Mucosa of gallbladder (tissue), 1 donor: ENCODE data around the gene ANKRD11. TPM values are rescaled to one million over a fixed set of nuclear protein-coding genes. Genes with fewer than 3 reads are reported as not detected.

Experiments used
- DNase-seq: peaks from one replicate; pipeline ENCODE4 v3.0.0-alpha.2; 2020; ENCODE audit warnings: low spot score
- total RNA-seq: library from RNA; stranded (reverse); gene quantifications from one replicate; pipeline ENCODE4 v1.2.1, GENCODE V29; 2021
- donor health status: DM: no; HTN: no; CAD: no.

Gene ANKRD11
- total RNA-seq, 1 donor from 2014 or later, result 143 TPM

DNA sequence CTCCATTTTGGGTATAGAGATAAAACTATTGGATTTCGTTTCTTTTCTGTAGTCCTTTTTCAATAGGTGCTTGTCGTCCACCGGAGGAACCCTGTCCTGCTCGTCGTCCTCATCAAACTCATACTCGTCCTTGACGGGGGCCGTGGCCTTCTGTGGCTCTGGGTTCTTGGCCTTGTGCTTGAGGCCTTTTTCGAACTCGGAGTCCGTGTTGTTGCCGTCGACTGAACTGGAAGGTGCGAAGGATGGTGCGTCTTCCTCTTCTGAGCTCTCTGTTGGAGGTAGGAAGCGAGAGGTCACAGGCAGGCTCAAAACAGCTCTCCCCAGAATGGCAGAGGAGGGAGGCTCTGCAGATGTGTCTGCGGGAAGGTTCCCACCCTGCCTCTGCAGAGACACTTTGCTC, 205.0 kb downstream of the ANKRD11 start:
- no peak for DNase-seq

DNA sequence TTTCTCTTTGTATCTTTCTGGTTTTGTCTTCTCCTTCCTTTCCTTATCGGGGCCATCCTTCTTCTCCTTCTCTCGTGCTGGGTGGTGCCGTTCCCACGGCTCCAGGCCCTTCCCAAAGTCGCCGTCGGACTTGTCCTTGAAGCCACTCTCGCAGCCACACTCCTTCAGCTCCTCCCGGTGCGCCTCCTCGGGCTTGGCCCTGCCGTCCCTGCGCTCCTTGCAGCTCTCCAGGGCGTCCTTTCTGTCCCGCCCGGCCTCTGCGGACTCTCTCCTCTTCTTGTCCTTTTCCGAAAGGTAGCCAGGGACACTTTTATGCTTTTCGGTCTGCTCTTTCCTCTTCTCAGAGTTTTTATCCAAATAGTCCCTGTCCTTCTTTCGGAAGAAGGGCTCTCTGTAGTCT, 206.9 kb downstream of the ANKRD11 start:
- DNase-seq, result no peak

DNA sequence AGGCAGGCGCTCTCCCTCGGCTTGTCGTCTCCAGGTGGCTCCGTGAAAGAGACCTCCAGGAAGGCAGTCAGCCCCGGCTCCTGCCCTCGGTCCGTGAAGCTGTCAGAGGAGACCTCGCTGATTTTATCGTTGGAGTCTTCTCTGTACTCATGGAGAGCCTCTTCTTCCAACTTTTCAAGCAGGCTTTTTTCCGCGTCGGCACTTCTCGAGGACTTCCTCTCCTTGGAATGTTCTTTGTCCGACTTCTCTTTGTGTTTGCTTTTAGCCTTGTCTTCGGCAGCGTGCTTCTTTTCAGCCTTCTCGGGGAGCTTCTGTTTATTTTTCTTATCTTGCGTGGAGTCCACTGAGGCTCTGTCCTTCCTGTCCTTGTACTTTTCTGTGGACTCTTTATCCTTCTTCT, 207.8 kb downstream of the ANKRD11 start:
- DNase-seq, result no peak

DNA sequence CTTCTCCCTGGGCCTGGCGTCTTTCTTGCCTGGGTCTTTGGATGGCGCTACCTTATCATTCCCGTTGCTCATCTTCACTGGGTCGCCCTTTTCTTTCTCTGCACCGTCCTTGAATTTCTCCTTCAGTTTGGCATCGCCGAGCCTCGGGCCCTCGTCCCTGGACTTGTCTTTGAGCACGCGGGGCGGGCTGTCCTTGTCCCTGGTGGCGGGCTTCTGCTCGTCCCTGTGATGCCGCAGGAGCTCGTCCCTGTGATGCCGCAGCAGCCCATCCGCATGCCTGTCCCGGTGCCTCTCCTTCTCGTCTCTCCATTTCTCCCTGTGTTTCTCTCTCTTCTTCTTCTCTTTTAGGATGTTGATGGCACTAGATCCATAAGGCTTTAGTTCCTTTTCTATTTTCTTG, 208.5 kb downstream of the ANKRD11 start:
- DNase-seq, result no peak

DNA sequence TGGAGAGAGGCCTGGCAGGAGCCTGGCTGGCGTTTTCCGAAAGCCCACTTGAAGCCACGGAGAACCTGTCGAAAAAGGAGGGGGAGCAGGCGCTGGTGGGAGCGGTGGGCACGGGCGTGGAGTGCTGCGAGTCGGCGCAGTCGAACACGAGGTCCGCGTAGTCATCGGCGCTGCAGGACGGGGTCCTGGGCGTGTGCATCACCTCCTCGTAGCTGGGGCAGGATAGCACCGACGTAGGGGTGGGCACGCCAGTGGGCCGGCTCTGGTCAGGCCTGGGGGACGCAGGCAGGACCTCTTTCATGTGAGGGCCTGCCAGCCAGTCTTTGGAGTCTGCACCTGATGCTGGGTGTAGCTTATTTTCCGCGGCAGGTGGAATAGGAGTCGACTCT, 209.2 kb downstream of the ANKRD11 start:
- DNase-seq, result no peak

DNA sequence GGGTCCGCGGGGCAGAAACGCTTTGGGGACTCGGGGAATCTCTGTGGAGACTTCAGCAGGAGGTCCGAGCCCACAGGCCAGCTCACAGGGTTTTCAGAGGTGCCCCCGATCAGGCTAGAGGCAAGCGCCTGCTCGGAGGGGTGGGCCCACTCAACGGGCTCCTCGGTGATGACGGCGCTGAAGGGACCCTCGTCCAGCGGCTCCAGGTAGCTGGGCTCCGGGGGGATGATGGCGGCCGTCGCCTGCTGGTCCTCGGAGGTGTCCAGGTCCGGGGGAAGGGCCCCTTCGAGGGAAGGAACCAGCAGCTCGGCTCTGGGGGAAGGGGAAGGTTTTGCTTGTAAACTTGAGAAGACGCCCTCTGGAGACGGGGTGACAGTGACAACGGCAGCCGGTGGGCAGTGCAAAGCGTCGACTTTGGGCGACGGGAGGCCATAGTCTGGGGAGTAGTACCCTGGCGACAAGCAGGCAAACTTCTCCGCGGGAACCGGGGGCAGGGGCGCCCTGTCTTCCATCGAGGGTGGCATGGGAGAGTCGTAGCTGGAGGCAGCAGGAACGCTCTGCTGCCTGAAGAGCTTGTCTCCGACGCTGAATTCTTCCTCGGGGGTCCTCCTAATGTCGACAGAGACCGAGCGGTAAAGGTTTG, 209.7 kb downstream of the ANKRD11 start:
- DNase-seq, result no peak

DNA sequence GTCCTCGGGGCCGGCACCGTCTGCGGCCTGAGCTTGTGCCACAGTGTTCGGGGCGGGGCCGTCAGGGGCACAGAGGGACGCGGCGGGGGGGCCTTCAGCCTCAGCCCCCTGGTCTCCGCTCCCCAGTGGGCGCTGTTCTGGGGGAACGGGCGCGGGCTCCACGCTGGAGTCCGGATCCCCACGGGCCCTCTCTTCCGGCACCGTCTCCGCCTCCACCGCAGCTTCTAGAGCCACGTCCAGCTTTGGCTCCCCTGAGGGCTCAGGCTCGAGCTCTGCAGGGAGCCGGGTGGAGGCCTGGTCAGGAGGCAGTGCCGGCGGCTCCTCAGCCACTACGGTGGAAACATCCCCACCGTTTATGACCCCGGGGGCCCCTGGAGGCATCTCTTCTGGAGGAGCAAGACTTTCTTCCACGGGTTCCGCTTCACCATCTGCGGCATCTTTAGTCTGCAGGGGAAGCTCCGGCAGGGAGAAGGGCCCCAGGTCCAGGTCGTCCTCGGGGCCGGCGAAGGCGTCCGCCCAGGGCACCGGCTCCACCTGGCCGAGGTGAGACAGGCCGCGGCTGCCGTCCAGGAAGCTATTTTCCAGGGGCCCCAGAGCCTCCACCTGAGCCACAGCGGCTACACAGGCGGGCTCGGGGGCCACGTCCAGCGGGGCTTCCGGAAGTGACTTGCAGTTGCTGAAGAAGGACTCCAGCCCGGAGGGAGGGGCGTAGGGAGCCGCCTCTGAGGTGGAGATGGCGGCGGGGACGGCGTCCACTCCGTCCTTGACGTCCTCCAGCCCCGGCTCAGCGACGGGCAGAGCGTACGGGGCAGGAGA, 210.5 kb downstream of the ANKRD11 start:
- DNase-seq, result no peak

DNA sequence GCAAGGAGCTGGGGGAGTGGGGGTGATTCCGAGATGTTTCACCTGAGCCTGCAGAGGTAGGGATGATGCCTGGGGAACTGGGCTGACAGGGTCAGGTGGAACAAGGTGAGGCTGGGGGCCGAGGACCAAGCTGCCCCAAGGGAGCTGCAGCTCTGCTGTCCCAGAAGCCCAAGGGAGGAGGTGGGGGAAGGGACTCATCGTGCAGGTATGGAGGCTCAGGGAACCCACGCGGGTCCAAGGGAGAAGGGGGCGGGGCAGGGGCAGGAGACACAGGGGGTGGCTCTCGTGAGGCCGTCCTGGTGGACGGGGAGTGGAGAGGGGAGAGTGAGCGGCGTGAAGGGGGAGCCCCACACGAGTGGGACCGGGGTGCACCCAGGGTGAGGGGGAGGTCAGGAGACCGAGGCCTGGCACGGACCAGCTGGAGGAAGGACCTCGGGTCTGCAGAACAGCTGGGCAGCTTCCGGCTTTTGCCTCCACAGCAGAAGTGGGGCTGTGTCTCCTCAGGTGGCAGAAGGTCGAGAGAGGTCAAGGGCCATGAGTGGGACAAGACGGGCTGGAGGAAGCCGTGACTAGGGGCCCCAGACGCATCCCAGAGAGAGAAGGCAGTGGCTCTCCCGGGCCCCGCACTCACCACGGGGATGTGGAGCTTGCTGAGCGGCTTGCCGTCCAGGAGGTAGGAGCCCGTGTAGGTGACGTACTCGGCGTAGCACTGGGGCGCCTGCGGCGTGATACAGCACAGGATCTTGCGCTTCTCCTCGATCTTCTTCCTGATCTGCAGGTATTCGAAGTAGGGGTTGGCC, 211.7 kb downstream of the ANKRD11 start:
- no peak for DNase-seq

DNA sequence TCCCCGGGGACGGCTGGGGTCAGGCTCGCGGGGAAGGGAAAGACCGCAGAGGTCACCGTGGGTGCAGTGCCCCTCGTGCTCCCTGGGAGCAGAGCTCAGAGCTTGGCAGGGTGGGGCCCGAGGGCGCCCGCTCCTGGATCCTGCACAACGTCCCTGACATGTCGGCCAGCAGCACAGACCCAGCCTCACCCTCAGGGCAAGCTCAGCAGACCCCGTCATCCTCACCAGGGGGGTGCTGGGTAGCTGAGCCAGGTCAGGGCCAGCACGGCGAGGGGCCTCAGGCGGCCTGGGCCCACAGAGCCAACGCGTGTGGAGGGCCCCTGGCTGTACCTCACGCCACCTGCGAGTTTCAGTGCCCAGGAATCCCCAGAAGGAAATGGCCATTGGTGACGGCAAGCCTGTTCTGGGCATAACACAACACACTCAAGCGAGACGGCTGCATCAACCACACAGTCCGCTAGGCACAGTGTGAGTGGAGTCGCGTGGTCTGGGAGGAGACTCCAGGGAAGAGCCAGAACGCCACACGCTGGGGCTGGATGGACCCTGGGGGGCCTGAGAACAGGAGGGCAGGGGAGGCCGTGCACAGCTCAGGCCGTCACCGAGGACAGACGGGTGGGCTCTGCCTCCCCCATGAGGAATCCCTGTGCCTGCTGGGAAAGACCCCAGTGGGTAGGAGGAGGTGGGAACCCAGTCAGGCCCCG, 212.6 kb downstream of the ANKRD11 start:
- DNase-seq, result no peak

DNA sequence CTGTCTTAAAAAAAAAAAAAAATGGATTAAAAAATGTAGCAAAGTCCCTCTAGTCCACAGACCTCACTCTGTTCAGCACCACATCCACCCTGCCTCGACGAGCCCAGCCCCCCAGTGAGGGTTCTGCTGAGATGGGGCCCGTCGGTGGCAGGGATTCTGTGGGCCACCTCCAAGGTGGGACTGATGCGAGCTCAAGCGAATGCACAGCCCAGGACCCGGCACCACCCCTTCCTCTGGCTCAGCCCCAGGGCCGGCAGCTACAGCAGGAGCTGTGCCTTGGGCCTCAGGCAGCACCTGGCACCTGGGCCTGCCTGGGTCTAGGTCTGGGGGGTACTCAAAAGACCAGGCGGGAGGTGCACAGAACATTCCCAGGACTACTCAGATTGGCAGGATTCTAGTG, 213.3 kb downstream of the ANKRD11 start:
- no peak for DNase-seq

DNA sequence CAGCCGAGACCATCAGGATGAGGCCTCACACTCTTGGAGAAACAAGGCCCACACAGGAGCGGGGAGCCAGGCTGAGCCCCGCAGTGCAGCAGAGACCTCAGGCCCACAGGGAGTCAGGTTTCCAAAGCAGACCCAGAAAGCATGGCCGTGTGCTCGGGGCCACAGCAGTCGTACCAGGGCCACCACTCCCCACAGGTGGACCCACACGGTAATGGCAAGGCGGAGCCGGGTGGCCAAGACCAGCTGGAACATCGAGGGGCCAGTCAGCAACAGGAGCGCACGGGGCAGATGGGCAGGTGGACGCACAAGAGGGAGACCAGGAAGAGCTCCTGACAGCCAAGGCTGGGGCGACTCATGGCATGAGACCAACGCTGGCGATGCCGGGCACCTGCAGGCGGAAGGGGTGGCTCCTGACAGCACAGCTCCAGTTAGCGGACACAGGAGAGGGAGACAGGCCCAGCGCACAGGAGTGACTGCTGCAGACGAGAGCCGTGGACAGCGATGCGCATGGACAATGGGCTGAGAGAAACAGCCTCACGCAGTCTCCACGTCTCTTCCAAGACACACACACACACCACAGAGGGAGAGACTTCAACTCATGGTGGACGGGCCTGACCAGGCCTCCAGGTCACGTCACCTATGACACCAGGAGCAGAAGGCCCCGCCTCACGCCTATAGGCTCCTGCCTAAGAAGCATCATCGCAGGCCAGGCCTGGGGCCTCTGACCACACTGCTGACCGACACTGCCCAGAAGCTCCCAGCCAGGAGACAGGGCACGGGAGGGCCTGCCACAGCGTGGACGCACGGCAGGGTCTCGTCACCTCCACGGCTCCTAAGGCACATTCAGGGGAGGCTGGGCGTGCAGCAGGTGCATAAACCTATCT, 214.3 kb downstream of the ANKRD11 start:
- DNase-seq, result no peak

DNA sequence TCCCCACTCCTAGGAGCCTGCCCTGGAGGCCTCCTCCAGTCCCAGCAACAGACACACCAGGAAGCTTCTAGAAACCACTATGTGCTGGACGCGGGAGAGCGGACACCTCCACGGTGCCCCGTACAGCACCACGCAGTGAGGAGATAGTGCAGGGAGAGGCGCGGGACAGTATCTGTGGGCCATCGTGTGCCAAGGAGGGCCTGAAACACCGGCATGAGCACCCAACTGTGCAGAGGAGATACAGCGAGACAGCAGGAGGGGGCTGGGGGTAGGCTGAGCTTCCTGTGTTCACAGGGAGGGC, 215.1 kb downstream of the ANKRD11 start:
- DNase-seq, result no peak

DNA sequence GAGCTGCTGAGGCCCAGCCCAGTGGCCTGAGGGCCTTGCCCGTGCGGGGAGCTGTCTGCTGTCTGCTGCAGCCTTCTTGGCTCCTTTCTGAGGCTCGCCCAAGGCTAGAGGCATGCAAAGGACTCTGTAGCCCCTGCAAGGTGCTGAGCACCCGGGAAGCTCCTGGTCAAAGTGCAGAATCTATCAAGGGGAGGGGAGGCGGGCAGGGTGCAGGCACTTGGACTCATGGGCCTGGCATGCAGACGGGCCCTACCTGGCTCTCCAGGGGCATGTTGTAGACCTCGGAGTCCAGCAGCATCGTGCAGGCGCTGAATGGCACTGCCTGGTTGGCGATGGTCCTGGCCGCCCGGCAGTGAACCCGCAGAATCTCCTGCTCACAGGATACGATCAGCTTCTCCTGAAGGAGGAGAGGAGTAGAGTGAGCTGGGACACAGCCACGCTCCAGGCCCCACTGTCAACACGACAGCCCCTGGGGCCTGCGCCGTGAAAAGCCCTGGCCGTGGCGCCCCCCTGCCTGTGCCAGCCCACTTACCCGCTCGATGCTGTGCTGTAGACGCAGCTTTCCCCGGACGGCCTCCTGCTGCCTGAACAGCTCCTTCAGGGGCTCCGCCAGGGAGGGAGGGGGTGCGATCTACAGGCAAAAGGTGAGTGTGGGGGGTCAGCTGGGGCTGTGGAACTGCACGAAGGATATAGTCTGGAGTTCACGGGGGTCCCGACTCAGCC, 215.6 kb downstream of the ANKRD11 start:
- no peak for DNase-seq

DNA sequence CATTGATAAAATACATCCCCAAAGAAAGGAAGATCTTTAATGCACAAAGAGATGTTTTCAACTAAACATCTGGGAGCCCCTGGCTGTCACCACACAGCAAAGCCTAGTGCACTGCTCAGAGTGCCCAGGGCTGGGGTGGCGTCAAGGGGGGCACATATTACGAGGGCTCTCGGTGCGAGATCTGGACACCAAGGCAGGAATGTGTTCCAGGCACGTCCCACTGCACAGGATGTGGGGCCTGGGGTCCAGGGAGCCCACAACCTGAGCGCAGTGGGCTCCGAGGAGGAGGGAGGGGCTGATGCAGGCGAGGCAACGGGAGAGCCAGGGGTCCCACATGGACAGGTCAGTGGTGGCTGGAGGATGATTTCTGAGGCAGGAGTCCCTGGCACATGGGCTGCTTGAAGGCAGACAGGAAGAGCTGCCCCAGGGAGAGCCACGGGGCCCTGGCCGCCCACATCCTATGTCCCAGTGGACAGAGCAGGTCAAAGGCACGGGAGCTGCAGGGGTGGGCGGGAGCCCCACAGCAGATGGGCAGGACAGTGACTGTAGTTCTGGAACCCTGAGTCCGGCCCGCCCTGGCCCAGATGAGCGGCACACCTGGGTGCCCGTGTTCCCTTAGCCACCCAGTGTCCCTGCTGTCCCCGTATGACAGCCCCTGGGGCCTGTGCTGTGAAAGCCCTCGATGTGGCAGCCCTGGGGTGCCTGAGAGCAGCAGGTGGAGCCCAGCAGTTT, 216.5 kb downstream of the ANKRD11 start:
- DNase-seq, result no peak

DNA sequence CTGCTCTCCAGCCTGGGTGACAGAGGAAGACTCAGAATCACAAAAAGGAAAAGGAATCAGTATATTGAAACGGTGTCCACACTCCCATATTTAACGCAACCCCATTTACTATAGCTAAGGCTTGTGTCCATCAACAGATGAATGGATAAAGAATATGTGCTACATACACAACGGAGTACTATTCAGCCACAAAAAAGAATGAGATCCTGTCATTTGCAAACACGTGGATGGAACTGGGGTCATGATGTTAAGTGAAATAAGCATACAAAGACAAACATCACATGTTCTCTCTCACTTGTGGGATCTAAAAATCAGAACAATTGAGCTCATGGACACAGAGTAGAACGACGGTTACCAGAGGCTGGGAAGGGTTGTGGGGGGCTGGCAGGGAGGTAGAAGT, 217.7 kb downstream of the ANKRD11 start:
- no peak for DNase-seq

DNA sequence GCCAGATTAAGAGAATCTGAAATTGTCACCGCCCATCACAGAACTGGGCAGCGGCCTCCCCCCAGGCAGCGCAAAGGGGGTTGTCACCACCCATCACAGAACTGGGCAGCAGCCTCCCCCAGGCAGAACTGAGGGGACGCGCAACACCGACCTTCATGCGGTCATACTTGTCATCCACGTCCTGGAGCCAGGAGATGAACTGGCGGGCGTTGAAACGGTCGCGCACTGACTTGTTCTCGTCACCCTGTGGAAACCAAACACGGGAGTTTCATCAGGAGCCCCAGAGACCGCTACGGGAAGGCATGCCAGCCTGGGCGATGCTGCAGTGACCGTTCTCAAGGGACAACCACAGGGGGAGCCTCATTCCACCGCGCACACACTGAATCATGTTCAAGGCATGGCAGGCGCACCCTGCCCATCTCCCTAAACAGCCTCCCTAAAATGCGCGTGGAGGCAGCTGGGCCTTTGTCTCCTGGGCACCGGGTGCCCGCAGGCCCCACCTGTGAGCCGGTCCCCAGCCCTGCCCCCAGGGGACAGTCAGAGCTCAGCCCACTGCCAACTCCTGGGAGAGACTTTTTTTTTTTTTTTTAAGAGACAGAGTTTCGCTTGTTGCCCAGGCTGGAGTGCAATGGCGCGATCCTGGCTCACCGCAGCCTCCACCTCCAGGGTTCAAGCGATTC, 219.6 kb downstream of the ANKRD11 start:
- no peak for DNase-seq

DNA sequence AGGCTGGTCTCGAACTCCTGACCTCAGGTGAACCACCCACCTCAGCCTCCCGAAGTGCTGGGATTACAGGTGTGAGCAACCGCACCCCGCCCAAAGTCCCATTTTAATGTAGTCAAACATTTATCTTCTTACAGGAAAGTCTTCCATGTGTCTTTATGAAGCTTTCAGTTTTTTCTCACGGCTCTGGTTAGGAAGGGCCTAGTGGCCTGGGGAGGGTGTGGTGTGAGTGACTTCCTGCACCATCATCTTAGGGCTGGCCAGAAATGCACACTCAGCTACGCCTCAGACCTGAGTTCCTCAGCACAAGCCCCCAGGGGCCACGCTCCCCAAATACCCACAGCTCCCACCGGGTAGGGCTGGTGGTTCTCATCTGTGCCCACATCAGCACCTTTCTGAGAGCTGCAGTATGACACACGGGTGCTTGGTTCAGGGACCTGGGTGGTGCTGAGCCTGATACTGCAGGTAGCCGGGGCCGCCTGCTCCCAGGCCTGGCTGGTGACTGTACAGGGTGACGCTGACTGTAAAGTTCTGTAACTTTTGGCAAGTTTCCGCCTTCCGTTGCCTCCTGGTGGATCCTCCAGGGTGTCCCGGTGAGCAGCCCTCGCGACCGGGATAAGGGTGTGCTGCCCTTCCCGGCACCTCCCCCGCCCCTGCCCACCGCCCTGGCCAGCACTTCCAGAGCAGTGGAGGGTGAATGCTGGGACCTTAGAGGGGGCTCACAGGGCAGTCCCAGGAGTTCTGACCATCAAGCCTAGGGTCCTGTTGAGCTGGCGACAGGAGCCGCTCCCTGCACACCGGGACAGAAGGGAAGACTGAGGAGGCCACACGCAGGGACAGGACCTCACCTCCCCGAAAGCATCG, 220.3 kb downstream of the ANKRD11 start:
- no peak for DNase-seq

DNA sequence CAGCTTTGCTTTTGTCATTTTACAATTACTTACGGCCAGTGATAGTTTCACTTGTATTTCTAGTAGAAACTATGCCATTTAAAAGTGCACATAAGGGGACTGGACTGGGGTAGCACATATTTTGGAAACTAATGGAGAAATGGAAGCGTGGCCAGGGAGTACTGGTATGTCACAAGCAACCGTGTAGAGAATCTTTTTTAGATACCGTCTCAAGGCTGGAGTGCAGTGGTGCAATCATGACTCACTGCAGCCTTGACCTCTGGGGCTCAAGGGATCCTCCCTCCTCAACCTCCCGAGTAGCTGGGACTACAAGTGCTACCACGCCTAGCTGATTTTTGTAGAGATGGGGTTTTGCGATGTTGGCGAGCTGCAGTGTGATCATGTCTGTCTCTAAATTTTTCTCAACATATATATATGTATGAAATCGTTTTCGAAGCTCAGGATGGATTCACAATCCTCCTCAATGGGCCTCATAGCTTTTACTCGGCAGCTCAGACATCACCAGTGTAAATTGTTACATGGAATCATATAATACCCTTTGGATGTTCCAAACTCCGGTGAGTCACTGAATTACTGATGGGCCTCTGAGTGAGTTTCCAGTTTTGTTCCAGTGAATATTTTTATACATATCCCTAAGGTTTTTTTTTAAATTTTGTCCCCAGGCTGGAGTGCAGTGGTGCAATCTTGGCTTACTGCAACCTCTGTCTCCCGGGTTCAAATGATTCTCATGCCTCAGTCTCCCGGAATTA, 221.2 kb downstream of the ANKRD11 start:
- no peak for DNase-seq
